HG03108 (cell line): ENCODE data around the gene HEXIM1.

Experiments
- ATAC-seq: cut with Tn5 transposase; IDR thresholded peaks from one replicate; pipeline ENCODE4 v1.9.1; 2021; ENCODE audit warnings: moderate library complexity; ENCODE audit not compliant: unreplicated experiment

The HEXIM1 gene, protein sequence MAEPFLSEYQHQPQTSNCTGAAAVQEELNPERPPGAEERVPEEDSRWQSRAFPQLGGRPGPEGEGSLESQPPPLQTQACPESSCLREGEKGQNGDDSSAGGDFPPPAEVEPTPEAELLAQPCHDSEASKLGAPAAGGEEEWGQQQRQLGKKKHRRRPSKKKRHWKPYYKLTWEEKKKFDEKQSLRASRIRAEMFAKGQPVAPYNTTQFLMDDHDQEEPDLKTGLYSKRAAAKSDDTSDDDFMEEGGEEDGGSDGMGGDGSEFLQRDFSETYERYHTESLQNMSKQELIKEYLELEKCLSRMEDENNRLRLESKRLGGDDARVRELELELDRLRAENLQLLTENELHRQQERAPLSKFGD

DNA sequence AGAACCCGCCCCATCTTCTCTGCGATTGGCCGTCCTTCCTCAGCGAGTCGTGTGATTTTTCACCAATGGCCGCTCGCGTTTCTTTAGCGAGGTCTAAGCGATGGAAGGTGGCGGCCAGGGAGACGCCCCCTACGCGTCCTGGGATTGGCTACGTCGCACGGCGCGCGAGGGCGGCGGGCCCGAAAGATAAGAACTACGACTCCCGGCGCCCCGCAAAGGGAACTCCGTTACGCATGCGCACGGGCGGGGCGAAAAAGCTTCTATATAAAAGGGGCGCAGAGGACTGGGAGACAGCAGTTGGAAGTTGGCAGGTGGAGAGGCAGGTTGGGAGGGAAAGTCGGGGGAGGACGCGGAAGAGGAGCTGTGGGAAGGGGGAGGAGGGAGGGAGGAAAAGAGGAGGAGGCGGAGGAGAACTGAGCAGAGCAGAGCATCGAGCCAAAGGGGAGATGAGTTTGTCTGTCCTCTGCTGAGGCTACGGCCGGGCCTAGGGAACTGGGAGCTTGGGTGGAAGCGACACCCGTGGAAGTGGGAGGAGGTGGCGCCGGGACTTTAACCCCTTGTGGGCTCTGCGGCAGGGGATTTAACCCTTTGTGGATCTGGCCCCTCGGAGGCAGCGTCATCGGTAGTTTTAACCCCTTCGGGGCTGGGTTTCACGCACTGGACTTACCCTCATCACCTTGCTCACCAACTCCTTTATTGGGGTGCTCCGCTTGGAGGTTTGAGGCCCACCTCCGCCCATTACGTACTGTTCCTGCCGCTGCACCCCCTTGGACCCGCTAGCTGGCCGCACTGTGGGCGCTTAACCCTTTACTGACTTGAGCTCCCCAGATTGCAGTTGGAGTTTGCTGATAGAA, at the start of gene HEXIM1:
TSS of gene HEXIM1 (plus strand) at position 293 of the 854 bp plus-strand sequence. CDS start 716 bp downstream, outside the sequence.
- peak; percentile 62 for ATAC-seq

DNA sequence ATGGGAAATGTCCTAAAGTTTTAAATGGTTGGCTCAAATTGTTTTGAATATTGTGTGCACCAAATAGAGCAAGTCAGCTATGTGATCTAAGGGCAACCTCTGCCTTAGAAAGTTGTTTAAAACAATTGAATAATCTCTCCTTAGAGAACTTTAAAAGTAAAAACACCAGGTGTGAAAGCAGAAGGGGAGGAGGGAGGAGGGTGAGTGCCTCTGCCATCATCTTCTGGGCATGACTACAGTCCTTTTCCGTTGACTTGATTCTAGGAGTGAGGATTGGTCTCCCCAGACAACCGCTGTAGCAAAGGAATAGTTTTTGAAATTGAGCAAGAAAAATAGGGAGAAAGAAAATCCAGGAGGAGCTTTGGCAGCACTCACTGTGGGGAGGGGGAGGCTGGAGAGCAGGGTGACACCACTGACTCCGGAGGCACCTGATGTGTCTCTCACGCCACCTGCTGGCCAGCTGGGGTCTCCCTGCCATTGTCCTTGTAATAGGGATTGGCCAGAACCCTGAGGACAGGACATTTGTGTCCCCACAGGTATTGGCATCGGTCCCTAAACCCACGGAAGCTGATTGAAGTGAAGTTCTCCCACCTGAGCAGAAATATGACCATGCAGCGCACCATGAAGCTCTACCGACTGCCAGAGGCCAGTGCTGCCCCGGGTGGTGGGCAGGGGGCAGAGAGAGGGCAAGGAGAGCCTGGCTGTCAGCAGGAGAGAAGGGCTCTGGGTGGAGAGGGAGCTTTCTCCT, 49.2 kb upstream of the HEXIM1 start:
- no peak for ATAC-seq

DNA sequence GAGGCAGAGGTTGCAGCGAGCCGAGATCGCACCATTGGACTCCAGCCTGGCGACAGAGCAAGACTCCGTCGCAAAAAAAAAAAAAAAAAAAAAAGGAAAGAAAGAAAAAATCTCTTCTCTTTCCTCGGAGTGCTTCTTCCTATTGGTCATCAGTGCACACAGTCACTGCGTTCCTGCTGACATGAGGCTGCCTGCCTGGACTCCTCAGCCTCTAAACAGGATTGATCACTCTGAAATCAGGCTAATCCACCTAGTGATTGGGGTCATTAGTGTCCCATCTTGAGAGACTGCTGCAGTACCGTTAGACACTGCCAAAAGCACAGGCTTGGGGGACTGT, 46.8 kb upstream of the HEXIM1 start:
- no peak for ATAC-seq

DNA sequence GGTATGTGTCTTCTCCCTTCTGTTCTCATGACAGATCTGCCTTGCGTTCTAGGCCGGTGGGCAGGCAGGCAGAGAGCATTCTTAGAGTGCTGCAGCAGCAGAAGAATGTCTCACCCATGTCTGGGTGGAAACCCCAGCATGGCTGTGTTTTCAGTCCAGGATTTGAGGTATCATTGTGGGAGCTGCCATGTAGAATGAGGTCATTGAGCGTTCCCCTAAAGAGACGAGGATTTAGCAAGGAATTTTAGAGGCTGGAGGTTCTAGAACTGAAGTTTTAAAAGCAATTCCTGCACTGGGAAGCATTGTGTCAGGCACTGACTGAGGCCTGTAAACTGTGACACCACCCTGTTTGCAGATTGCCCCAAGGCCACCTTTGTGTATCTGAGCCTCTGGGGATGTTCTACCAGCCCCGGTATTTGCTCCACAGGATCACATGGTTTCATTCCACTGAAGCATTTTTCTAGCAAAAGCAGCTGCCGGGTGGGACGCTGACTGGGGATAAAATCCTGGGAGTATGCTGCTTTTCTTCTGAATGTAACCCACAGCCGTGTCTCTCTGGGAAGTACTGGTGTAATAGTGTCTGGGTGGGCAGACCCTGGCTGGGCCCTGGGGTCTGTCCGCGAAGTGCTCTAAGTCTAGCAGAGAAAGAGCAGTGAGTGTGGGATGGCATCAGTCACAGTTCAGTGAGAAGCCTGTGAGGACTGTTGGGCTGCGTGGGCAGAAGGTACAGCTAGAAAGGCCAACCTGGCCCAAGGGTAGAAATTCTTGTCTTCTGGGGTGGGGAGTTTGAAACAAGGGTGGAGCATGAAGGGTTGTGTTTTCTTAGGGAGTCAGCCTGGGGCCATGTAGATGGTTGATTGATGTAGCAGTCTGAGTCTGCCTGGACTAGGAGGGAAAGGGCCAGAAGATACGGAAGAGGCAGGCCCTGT, 46.1 kb upstream of the HEXIM1 start:
- ATAC-seq = no peak

DNA sequence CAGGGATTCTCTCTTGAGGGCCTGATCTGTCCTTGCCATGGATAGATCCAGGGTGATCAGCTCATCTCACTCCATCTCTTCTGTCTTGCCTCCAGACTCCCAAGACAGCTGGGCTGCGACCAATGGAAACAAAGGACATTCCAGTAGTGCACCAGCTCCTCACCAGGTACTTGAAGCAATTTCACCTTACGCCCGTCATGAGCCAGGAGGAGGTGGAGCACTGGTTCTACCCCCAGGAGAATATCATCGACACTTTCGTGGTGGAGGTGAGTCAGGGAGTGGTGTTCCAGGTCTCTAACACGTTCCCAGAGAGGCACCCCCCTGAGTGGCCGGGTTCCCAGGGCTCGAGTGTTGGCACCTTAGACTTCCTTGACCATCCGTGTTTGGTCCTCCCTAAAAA, 45.4 kb upstream of the HEXIM1 start:
- ATAC-seq = no peak

DNA sequence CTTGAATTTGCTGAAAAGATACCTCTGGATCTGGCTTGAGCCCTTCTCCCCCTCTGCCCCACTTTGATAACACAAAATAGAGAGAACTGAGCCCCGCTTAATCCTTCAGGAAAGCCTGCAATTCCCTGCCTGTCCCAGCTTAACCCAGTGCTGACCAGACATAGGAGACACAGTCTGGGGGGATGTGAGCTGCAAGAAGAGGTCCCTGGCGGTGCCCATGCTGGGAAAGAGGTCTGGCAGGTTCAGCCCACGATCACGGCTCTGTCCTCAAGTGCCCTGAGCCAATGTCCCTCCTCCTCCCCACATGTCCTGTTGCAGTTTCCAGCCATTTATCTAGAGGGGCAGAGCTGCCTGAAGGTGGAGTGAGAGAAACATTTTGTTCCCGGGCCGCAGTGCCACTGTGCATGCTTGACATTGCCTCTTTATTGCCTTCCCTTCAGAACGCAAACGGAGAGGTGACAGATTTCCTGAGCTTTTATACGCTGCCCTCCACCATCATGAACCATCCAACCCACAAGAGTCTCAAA, 44.9 kb upstream of the HEXIM1 start:
- ATAC-seq = no peak

DNA sequence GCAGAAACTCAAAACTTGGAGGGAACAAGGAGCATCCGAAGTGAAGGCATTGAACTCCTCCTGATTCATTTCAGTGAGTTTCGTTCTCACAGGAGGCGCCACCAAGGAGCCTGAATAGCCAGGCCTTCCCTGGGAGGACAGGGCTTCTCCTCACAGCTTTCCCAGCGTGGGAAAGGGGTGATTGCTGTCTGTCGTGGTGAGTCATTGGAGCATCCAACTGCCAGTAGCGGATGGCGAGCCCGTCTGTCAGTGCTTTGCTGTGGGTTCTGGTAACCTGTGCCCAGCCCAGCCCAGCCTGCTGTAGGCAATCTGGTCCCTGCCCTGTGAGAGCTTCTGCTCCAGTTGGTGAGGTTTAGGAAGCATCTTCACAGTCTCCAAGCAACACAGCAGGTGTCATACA, 44.2 kb upstream of the HEXIM1 start:
- no peak for ATAC-seq

DNA sequence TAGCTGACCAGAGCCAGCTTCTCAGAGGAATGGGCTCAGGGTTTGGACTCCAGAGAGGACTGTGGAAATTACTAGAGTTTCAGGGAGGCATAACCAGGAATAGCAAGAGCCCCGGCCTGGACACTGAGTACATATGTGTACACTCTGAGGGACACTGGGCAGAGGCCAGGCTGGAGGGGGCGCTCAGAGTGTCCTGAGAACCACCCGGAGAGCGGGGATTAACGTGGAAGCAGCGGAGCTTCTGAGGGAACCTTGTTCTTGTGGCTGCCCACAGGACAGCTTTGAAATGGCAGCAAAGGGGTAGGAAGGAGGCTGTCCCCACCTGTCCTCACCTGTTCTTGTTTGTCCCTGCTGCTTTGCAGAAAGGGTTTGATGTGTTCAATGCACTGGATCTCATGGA, 43.8 kb upstream of the HEXIM1 start:
- no peak for ATAC-seq

DNA sequence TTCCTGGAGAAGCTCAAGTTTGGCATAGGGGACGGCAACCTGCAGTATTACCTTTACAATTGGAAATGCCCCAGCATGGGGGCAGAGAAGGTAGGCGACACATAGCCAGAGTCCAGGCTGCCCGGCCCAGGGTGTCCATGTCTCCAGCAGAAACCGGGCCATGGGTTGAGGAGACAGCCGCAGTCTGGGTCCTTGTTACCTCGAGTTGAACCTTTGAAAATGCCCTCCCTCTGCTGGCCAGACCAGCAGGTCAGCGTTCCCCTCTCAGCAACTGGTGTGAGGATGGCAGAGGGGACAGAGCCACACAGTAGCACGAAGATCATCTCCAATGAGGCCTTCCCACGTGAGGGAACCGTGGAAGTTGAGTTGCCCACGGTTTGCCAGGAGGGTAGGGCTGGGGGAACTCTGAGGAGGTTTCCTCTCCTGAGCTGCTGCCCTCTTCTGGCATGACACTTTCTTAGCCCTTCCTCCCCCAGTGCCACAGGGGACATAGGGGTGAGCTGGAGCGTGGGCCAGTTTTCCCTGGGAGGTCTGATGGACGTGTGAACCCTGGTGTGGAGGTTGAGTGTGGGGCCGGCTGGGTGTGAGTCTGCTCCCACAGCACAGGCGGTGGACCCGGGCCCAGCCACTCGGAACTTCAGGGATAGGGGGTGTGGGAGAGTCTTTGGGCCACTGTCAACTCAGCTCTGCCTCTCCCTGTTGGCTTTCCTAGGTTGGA, 43.2 kb upstream of the HEXIM1 start:
- no peak for ATAC-seq

DNA sequence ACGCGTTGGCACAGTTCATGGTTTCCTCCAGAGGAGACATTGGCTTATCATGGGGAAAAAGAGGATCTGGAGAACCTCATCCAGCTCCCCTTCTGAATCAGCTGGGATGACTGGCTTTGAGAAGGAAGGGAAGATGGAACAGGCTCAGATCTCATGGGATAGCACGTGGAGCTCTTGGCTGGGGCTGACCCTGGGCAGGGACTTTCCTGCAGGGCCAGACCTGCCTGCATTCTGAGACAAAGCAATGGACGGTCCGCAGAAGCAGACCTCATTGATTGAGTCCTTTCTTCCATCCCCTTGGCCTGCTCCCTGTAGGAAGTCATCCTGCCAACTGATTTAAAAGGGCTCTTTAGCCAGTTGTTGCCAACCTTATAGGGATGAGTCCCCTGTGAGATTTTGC, 42.2 kb upstream of the HEXIM1 start:
- ATAC-seq = no peak

DNA sequence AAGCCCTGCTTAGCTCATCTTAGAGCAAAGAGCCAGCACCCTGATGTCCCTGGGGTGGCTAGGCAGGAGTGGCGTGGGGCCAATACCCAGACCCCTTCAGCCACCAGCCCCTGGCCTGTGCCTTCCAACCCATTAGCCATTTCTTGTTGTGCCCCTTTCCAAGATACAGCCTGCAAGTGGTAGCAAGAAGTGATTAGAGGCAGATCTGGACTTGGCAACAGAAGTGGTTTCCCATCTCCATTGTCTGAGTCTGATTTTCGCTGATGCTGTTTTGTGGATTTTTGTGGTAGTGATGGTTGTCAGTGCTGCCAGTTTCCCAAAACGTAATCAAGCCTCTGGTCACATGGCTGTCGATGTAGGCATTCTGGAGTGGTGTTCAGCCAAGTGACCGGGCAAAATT, 41.7 kb upstream of the HEXIM1 start:
- no peak for ATAC-seq

DNA sequence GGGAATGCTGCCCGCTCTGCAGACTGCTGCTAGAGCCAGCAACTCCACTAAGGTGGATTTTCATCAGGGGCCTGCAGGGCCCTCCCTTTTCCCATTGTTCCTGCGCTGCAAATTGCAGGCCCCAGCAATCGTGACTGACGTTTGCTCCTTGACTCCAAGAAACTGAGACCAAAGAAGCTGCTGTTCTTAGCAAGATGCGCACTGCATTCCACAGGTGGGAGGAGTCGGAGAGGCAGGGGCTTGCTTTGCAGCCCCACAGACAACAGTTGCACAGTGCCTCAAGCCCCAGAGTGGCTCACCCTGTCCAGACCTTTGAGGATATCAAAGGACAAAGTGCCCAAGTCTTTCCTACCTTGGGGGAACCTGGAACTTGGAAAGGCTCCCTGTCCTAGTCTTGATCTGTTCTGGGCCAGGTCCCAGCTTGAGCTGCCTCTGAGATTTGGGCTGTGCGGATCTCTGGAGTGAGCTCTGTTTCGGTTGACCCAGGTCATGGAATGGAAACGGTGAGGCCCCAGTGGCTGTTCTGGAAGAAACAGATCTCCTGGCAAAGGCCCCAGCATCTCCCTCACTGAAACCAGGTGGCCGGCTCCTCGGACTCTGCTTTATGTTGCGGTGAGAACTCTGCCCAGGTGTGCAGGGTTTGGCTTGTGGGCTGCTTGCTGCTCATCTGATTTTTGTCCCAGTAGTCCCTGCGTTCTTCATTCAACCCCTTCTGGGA, 40.8 kb upstream of the HEXIM1 start:
- ATAC-seq = no peak

DNA sequence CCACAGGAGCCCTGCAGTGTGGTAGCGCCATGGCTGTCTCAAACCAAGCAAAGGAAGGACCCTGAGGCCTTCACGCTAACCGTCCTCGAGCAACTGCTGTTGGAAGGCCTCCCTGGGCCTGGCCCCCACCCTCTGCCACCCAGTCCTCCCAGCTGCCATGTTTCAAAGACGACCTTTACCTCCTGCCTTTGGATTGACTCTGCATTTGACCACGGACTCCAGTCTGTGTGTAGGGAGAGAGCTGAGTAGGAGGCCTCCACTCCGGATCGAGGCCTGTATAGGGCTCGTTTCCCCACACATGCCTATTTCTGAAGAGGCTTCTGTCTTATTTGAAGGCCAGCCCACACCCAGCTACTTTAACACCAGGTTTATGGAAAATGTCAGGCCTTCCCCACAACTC, 40.2 kb upstream of the HEXIM1 start:
- ATAC-seq = no peak

DNA sequence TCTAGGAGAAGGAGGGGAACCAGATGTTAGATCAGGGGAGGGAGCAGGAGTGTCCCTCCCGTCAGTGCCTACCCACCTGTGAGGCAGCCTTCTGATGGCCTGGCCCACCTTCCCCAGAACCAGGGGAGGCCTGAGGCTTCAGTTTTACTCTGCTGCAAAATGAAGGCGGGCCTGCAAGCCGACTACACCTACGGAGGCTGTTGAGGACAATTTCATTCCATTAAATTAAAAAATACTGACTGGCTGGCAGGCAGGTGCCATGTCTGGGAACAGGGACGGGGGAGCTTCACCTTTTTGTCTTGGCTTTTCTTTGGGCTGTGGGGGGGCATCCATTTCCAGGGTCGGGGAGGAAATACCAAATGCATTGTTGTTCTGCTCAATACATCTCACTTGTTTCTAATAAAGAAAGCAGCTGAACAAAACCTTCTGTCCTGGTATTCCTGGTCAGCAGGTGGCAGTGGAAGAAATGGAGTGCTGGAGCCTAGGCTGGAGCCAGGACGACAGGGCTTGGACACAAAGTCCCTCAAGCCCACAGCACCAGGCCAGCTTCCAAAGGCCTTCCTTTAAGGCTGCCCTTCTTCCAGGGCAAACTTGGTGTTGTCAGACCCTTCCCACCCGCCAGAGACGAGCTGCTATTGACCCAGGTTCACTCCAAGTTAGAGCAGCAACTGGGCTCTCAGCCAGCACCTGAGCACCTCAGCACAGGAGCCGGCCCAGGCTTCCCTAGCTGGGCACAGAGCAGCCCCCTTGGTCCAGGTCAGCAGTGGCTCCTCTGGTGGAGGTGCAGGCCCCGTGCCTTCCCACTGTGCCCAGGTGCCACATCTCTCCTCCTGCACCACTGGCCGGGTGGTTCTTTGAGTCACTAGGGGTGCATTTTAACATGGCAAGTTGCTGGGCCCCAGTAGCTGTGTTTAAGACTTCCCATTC, 39.4 kb upstream of the HEXIM1 start:
- no peak for ATAC-seq

DNA sequence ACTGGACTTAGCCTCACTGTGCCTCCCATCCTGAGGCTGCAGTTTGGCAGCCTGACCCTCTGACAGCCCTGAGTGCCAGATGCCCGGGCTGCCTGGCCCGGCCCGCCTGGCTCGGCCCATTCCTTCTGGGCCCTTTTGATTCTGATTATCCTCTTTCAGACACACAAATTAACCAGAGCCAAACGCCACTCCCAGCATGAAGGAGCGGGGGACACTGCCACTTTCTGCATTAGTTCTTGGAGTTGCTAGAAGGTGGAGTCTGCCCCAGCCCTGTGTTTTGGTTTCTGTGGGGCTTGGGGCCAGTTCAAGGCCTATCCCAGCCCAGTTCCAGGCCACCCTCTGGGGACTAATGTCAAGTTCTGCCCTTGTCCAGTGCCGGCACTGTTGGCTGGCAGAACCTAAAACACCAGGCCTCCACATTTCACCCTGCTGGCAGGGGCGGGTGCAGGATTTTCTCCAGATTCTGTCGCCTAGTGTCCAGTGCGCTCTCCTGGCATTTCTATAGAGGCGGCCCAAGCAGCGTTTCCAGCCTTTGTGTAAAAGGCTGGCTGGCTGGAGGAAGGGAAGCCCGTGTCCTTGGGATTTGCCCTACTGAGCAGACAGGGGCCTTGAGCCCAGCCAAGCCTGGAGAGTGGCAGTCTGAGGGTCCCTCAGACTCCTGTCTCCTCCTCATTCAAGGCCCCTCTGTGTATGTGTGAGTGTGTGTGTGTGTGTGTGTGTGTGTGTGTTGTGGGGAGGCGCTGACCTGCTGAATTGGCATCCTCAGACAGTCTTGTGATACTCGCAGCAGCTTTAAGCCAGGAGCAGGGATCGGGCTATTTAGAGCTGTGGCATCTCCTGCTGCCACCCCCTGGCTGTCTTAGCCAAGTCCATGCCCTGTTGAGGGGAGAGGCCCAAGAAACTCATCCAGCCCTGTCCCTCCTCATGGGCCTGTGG, 37.3 kb upstream of the HEXIM1 start:
- no peak for ATAC-seq

DNA sequence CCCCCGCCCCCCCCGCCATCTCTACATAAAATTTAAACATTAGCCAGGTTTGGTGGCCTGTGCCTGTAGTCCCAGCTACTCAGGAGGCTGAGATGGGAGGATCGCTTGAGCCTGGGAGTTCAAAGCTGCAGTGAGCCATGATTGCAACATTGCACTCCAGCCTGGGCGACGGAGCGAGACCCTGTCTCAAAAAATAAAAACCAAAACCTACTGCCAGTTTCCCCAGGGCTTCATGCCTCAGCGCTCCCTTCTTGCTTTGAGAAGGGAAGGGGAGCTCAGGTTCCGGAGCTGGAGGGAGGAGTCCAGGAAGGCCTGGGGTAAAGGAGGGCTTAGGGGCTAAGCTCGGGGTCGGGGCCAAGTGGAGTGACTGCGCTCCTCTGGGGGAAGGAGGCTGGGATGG, 36.4 kb upstream of the HEXIM1 start:
- no peak for ATAC-seq
